ENCODE data around the gene EPC2. TPM values are rescaled to one million over a fixed set of nuclear protein-coding genes. Genes with fewer than 3 reads are reported as not detected.

Gene EPC2
- total RNA-seq, 1 experiment from 2014 or later = 32.4 TPM

GRCh38 chr2:148649936-148650335, 5.4 kb downstream of the EPC2 start:
- POLR2A ChIA-PET (ENCODE audit: low non-redundant PET) = no interaction called here
- Histone ChIP-seq H3K9me3 (ENCODE audit: low read depth, low read length, poor library complexity, severe bottlenecking) (no peaks in the 10 kb centered on the region), H3K36me3 (ENCODE audit: insufficient read depth, low read length, poor library complexity, severe bottlenecking) (no peaks in the 10 kb centered on the region), H3K4me3 (ENCODE audit: low read depth, low read length, poor library complexity, severe bottlenecking) (no peak overlapping the region), H3K27me3 (replicated peaks; ENCODE audit: insufficient read depth, low read depth, low read length, poor library complexity) (no peaks in the 10 kb centered on the region), H3K4me1 (ENCODE audit: insufficient read depth, low read length, poor library complexity, severe bottlenecking) (peaks cover 21% of the 10 kb centered on the region), H3K27ac (ENCODE audit: low read depth, low read length, poor library complexity, severe bottlenecking) (no peak overlapping the region)
- no TSS peak for BruUV-seq (replicated peaks)
- DNase-seq (ENCODE audit: low spot score) = no peak
- CTCF ChIA-PET = no interaction called here
- TF ChIP-seq CTCF (conservative IDR thresholded peaks at IDR 0.05; ENCODE audit: low read depth, low read length) (no peak), EZH2 (IDR thresholded peaks at IDR 0.05; ENCODE audit: borderline replicate concordance, low read depth, low read length, poor library complexity, severe bottlenecking) (no peak)
- intact Hi-C loops (cut with micrococcal nuclease; ENCODE audit: unreplicated experiment) = no loop called here

GRCh38 chr2:148650881-148651280, 6.3 kb downstream of the EPC2 start:
- Histone ChIP-seq H3K36me3 (ENCODE audit: insufficient read depth, low read length, poor library complexity, severe bottlenecking) (no peaks in the 10 kb centered on the region), H3K9me3 (ENCODE audit: low read depth, low read length, poor library complexity, severe bottlenecking) (no peaks in the 10 kb centered on the region), H3K27me3 (replicated peaks; ENCODE audit: insufficient read depth, low read depth, low read length, poor library complexity) (no peaks in the 10 kb centered on the region), H3K4me1 (ENCODE audit: insufficient read depth, low read length, poor library complexity, severe bottlenecking) (peaks cover 24% of the 10 kb centered on the region), H3K4me3 (ENCODE audit: low read depth, low read length, poor library complexity, severe bottlenecking) (no peak overlapping the region), H3K27ac (ENCODE audit: low read depth, low read length, poor library complexity, severe bottlenecking) (no peak overlapping the region)
- no peak for TF ChIP-seq CTCF (conservative IDR thresholded peaks at IDR 0.05; ENCODE audit: low read depth, low read length)
- TF ChIP-seq EZH2 (IDR thresholded peaks at IDR 0.05; ENCODE audit: borderline replicate concordance, low read depth, low read length, poor library complexity, severe bottlenecking) = no peak
- intact Hi-C loops (cut with micrococcal nuclease; ENCODE audit: unreplicated experiment) = no loop called here
- BruUV-seq (replicated peaks) = no TSS peak
- DNase-seq (ENCODE audit: low spot score) = no peak
- POLR2A ChIA-PET (ENCODE audit: low non-redundant PET) = no interaction called here
- CTCF ChIA-PET = no interaction called here

- no TSS peak for BruUV-seq (replicated peaks)
- no peaks in the 10 kb centered on the region for H3K36me3 ChIP-seq (ENCODE audit: insufficient read depth, low read length, poor library complexity, severe bottlenecking)
- no peak for DNase-seq (ENCODE audit: low spot score)
- ChIA-PET CTCF (no interaction called here), POLR2A (ENCODE audit: low non-redundant PET) (no interaction called here)
- TF ChIP-seq CTCF (conservative IDR thresholded peaks at IDR 0.05; ENCODE audit: low read depth, low read length) (no peak), EZH2 (IDR thresholded peaks at IDR 0.05; ENCODE audit: borderline replicate concordance, low read depth, low read length, poor library complexity, severe bottlenecking) (no peak)
- no peaks in the 10 kb centered on the region for H3K27me3 ChIP-seq (replicated peaks; ENCODE audit: insufficient read depth, low read depth, low read length, poor library complexity)
- H3K4me1 ChIP-seq (ENCODE audit: insufficient read depth, low read length, poor library complexity, severe bottlenecking) = peaks cover 24% of the 10 kb centered on the region
- H3K9me3 ChIP-seq (ENCODE audit: low read depth, low read length, poor library complexity, severe bottlenecking) = no peaks in the 10 kb centered on the region
- no peak overlapping the region for H3K4me3 ChIP-seq (ENCODE audit: low read depth, low read length, poor library complexity, severe bottlenecking)
- H3K27ac ChIP-seq (ENCODE audit: low read depth, low read length, poor library complexity, severe bottlenecking) = no peak overlapping the region
- intact Hi-C loops (cut with micrococcal nuclease; ENCODE audit: unreplicated experiment) = no loop called here
Observed at GRCh38 chr2:148651972-148652371, 7.4 kb downstream of the EPC2 start.
